ENCODE measurements around the gene UBAP2L. TPM values are rescaled to one million over a fixed set of nuclear protein-coding genes. Genes with fewer than 3 reads are reported as not detected.

Gene UBAP2L
- total RNA-seq, 1 donor from 2014 or later, result 256 TPM

- peaks cover 3% of the 10 kb centered on the region for H3K36me3 Mint-ChIP-seq (ENCODE audit: low read depth)
- TF ChIP-seq, protein P1, sequence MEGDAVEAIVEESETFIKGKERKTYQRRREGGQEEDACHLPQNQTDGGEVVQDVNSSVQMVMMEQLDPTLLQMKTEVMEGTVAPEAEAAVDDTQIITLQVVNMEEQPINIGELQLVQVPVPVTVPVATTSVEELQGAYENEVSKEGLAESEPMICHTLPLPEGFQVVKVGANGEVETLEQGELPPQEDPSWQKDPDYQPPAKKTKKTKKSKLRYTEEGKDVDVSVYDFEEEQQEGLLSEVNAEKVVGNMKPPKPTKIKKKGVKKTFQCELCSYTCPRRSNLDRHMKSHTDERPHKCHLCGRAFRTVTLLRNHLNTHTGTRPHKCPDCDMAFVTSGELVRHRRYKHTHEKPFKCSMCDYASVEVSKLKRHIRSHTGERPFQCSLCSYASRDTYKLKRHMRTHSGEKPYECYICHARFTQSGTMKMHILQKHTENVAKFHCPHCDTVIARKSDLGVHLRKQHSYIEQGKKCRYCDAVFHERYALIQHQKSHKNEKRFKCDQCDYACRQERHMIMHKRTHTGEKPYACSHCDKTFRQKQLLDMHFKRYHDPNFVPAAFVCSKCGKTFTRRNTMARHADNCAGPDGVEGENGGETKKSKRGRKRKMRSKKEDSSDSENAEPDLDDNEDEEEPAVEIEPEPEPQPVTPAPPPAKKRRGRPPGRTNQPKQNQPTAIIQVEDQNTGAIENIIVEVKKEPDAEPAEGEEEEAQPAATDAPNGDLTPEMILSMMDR (conservative IDR thresholded peaks at IDR 0.05), result no peak
- H3K27ac Mint-ChIP-seq (ENCODE audit: unreplicated experiment), result no peak overlapping the region
- no peaks in the 10 kb centered on the region for H3K9me3 Mint-ChIP-seq
- H3K4me1 Mint-ChIP-seq, result peaks cover 10% of the 10 kb centered on the region
- no peaks in the 10 kb centered on the region for H3K27me3 Mint-ChIP-seq (ENCODE audit: low read depth)
- DNase-seq (ENCODE audit: low read depth, low spot score), result no peak
- H3K4me3 Mint-ChIP-seq, result no peak overlapping the region
These were observed 67.9 kb downstream of the UBAP2L start for GRCh38 chr1:154288661-154289060.

DNA sequence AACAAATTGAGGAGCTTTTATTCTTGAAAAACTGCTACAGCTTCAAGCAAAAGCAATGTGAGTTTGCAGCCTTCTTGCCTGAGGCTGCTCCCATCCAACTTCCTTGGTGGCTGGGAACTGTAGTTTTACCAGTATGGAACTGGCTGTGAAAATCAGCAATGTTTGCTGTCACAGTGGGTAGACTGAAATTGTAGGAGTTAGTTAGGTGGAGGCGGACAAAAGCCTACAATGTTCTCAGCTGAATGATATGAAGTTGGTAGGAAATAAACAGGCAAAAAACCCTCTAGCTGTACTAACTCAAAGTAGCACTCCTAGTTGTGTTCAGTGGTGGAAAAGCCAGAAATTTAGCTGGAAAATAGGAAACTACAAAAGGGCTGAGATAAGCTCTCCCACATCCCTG, 70.2 kb downstream of the UBAP2L start:
- TF ChIP-seq, protein P1 (conservative IDR thresholded peaks at IDR 0.05), result no peak

GRCh38 chr1:154295408-154296235, 74.9 kb downstream of the UBAP2L start:
- H3K9me3 Mint-ChIP-seq, result peaks cover 4% of the 10 kb centered on the region
- TF ChIP-seq, protein P1 (conservative IDR thresholded peaks at IDR 0.05), result no peak
- H3K27me3 Mint-ChIP-seq (ENCODE audit: low read depth), result no peaks in the 10 kb centered on the region
- no peak overlapping the region for H3K4me3 Mint-ChIP-seq
- H3K36me3 Mint-ChIP-seq (ENCODE audit: low read depth), result peaks cover 10% of the 10 kb centered on the region
- no peak overlapping the region for H3K27ac Mint-ChIP-seq (ENCODE audit: unreplicated experiment)
- DNase-seq (ENCODE audit: low read depth, low spot score), result no peak
- peaks cover 10% of the 10 kb centered on the region for H3K4me1 Mint-ChIP-seq

More for the DNA sequence above, 70.2 kb downstream of the UBAP2L start:
- peak overlapping the region; percentile 13 for H3K27ac Mint-ChIP-seq (ENCODE audit: unreplicated experiment)
- H3K4me1 Mint-ChIP-seq, result peaks cover 10% of the 10 kb centered on the region
- H3K27me3 Mint-ChIP-seq (ENCODE audit: low read depth), result no peaks in the 10 kb centered on the region
- peaks cover 4% of the 10 kb centered on the region for H3K9me3 Mint-ChIP-seq
- H3K36me3 Mint-ChIP-seq (ENCODE audit: low read depth), result peaks cover 10% of the 10 kb centered on the region
- DNase-seq (ENCODE audit: low read depth, low spot score), result no peak
- no peak overlapping the region for H3K4me3 Mint-ChIP-seq

DNA sequence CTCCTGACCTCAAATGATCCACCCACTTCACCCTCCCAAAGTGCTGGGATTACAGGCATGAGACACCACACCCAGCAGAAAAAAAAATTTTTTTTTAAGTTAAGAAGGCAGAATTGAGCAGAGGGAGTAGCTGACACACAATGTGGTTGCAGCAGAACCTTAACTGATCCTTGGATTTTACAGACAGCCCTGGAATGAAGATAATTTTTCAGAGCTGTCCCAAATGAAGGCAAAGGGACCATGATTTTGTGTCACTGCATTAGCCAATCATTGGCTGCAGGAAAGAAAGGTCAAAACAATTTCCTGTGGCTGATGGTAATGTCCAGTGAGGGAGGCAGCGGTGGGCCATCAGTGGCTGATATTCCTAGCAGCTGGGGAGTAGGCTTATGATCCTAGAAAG, 80.8 kb downstream of the UBAP2L start:
- H3K9me3 Mint-ChIP-seq, result peaks cover 3% of the 10 kb centered on the region
- H3K36me3 Mint-ChIP-seq (ENCODE audit: low read depth), result no peaks in the 10 kb centered on the region
- H3K4me1 Mint-ChIP-seq, result no peaks in the 10 kb centered on the region
- DNase-seq (ENCODE audit: low read depth, low spot score), result no peak
- H3K27ac Mint-ChIP-seq (ENCODE audit: unreplicated experiment), result no peak overlapping the region
- H3K4me3 Mint-ChIP-seq, result no peak overlapping the region
- H3K27me3 Mint-ChIP-seq (ENCODE audit: low read depth), result peaks cover 2% of the 10 kb centered on the region
- TF ChIP-seq, protein P1 (conservative IDR thresholded peaks at IDR 0.05), result no peak

DNA sequence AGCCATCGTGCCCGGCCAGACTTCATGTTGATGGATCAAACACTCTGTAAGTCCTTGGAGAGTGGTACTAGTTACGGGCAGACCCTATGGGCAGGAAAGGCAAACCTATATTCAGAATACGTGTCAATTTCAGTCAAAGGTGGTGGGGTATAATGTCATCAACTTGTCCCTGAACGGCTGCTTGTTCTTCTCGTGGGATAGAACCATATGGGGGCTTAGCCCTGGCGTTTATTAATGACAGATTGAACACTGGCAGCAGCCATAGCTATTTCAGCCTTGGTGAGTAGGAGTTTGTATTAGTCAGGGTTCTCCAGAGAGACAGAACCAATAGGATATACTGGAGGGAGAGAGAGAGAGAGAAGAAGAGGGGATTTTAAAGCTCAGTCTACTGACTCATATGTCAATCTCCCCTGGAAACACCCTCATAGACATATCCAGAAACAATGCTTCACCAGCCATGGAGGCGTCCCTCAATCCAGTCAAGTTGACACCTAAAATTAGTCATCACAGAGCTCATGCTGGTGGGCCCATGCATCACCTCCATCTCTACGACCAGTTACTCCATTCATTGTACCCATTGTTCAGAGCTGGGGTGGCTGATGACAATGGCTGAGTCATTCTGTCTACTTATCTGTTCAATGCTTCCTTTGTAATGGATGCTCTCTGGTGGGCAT, 84.0 kb downstream of the UBAP2L start:
- Mint-ChIP-seq H3K27me3 (ENCODE audit: low read depth) (peaks cover 2% of the 10 kb centered on the region), H3K36me3 (ENCODE audit: low read depth) (no peaks in the 10 kb centered on the region), H3K9me3 (peaks cover 3% of the 10 kb centered on the region), H3K4me3 (no peak overlapping the region), H3K4me1 (no peaks in the 10 kb centered on the region), H3K27ac (ENCODE audit: unreplicated experiment) (no peak overlapping the region)
- TF ChIP-seq, protein P1 (conservative IDR thresholded peaks at IDR 0.05), result no peak
- no peak for DNase-seq (ENCODE audit: low read depth, low spot score)

Measured in neural crest cell (in vitro differentiated cells).